HepG2 (cell line): ENCODE data around the gene PLA2R1. TPM values are rescaled to one million over a fixed set of nuclear protein-coding genes. Genes with fewer than 3 reads are reported as not detected.

ENCODE experiments used
- ATF3 ChIP-seq: sonication (generic); formaldehyde crosslinking; IDR thresholded peaks from 2 replicates; pipeline ENCODE4 v1.4.0; 2020; ENCODE audit warnings: missing genetic modification reagents
- CBX1 ChIP-seq: IDR thresholded peaks from one replicate; pipeline ENCODE4 v1.6.1; 2016; ENCODE audit warnings: antibody characterized with exemption, low read depth
- EHMT2 ChIP-seq: fragments of 200-600 bp; sonication (generic); IDR thresholded peaks from 2 replicates; pipeline ENCODE4 v1.7.0; 2017; ENCODE audit warnings: antibody characterized with exemption, low read depth, low read length, borderline replicate concordance
- HINFP ChIP-seq: sonication (generic); formaldehyde crosslinking; IDR thresholded peaks from 2 replicates; pipeline ENCODE4 v1.4.0; 2020; ENCODE audit warnings: low read depth, mild to moderate bottlenecking, missing genetic modification reagents
- HNRNPL ChIP-seq: fragments of 200-400 bp; formaldehyde crosslinking; IDR thresholded peaks from 2 replicates; pipeline ENCODE4 v1.6.1; 2017; ENCODE audit warnings: mild to moderate bottlenecking, low read depth, low read length
- KLF16 ChIP-seq, 2 experiments: sonication (generic) in 1 of 2; formaldehyde crosslinking in 1 of 2; IDR thresholded peaks; 2 replicates each; pipeline versions ENCODE4 v1.6.1 to v1.8.0; 2016 to 2023; ENCODE audit warnings: missing genetic modification reagents in 2 of 2, missing compliant biosample characterization in 1 of 2
- MLLT10 ChIP-seq: sonication (generic); formaldehyde crosslinking; IDR thresholded peaks from 2 replicates; pipeline ENCODE4 v1.4.0; 2020; ENCODE audit warnings: missing genetic modification reagents
- MYC ChIP-seq: sonication (generic); formaldehyde crosslinking; IDR thresholded peaks from 2 replicates; pipeline ENCODE4 v1.9.0; 2021; ENCODE audit warnings: missing genetic modification reagents, borderline replicate concordance
- RXRB ChIP-seq: IDR thresholded peaks from 2 replicates; pipeline ENCODE4 v1.6.1; 2016; ENCODE audit warnings: borderline replicate concordance, missing genetic modification reagents, missing compliant biosample characterization
- SMAD9 ChIP-seq: sonication (generic); formaldehyde crosslinking; IDR thresholded peaks from 2 replicates; pipeline ENCODE4 v1.5.1; 2020; ENCODE audit warnings: mild to moderate bottlenecking, missing genetic modification reagents
- WIZ ChIP-seq: sonication (generic); formaldehyde crosslinking; IDR thresholded peaks from 2 replicates; pipeline ENCODE4 v1.5.1; 2020; ENCODE audit warnings: mild to moderate bottlenecking, missing genetic modification reagents
- ZMAT5 ChIP-seq: sonication (generic); formaldehyde crosslinking; IDR thresholded peaks from 2 replicates; pipeline ENCODE4 v1.5.0; 2020; ENCODE audit warnings: mild to moderate bottlenecking, low read depth, missing genetic modification reagents, borderline replicate concordance
- ZNF224 ChIP-seq: sonication (generic); formaldehyde crosslinking; IDR thresholded peaks from 2 replicates; pipeline ENCODE4 v1.5.0; 2020; ENCODE audit warnings: mild to moderate bottlenecking, missing genetic modification reagents
- ZNF274 ChIP-seq: sonication (generic); formaldehyde crosslinking; IDR thresholded peaks from 2 replicates; pipeline ENCODE4 v1.5.1; 2020; ENCODE audit warnings: mild to moderate bottlenecking, missing genetic modification reagents
- ZNF280D ChIP-seq: sonication (generic); formaldehyde crosslinking; IDR thresholded peaks from 2 replicates; pipeline ENCODE4 v1.5.1; 2020; ENCODE audit warnings: mild to moderate bottlenecking, missing genetic modification reagents
- ZNF30 ChIP-seq: sonication (generic); formaldehyde crosslinking; IDR thresholded peaks from 2 replicates; pipeline ENCODE4 v1.5.0; 2020; ENCODE audit warnings: mild to moderate bottlenecking, missing genetic modification reagents
- ZNF432 ChIP-seq: sonication (generic); formaldehyde crosslinking; IDR thresholded peaks from 2 replicates; pipeline ENCODE4 v1.5.0; 2020; ENCODE audit warnings: missing genetic modification reagents, mild to moderate bottlenecking, borderline replicate concordance
- ZNF512B ChIP-seq: sonication (generic); formaldehyde crosslinking; IDR thresholded peaks from 2 replicates; pipeline ENCODE4 v1.5.1; 2020; ENCODE audit warnings: missing genetic modification reagents, mild to moderate bottlenecking, borderline replicate concordance
- ZNF790 ChIP-seq: sonication (generic); formaldehyde crosslinking; IDR thresholded peaks from 2 replicates; pipeline ENCODE4 v1.8.0; 2022; ENCODE audit warnings: missing genetic modification reagents, mild to moderate bottlenecking, borderline replicate concordance
- ZSCAN9 ChIP-seq: IDR thresholded peaks from 2 replicates; pipeline ENCODE4 v1.6.1; 2016; ENCODE audit warnings: borderline replicate concordance
- polyA plus RNA-seq, 8 experiments: library from polyadenylated mRNA; depleted of rRNA in 3 of 8; stranded (reverse) in 7 of 8; unstranded in 1 of 8; fragments of >200 nt; fragmentation: Illumina TruSeq in 4 of 8; extraction: Trizol in 4 of 8; gene quantifications; 2 replicates each; pipeline versions ENCODE4 v1.2.1 to v1.2.3, GENCODE V29; 2011 to 2016; ENCODE audit warnings: low read depth in 4 of 8, missing spikeins in 1 of 8, mixed read lengths in 1 of 8; ENCODE audit not compliant: insufficient read depth in 1 of 8
- total RNA-seq, 5 experiments: library from RNA; depleted of rRNA; stranded (reverse); fragments of >200 nt; fragmentation: Illumina TruSeq; extraction: Trizol; gene quantifications; 2 replicates each; pipeline ENCODE4 v1.2.3, GENCODE V29; 2016; ENCODE audit warnings: low read depth in 1 of 5

The PLA2R1 gene
- total and polyA plus RNA-seq, 2 of the 13 experiments (the other 11 are each of a cell fraction or from before 2014, with no cell fraction given), result not detected

- TF ChIP-seq ZNF280D (CRISPR knock-in tag) (no peak), ZSCAN9 (0 out of 2 replicates have a peak, but pooled peaks have one; percentile 34), RXRB (CRISPR knock-in tag) (peak; percentile 42; the same call in 1 of the 2 replicates), ZMAT5 (CRISPR knock-in tag) (no peak), ZNF30 (no peak), ZNF274 (CRISPR knock-in tag) (no peak), ZNF224 (no peak), HNRNPL (no peak), SMAD9 (CRISPR knock-in tag) (no peak), HINFP (CRISPR knock-in tag) (no peak), ZNF432 (CRISPR knock-in tag) (no peak), CBX1 (no peak), WIZ (CRISPR knock-in tag) (0 out of 2 replicates have a peak, but pooled peaks have one; percentile 46), EHMT2 (no peak), MLLT10 (CRISPR knock-in tag) (no peak), MYC (CRISPR knock-in tag) (no peak; the same call in 1 of the 2 replicates), KLF16 (CRISPR knock-in tag; IDR thresholded peaks at IDR 0.05) (no peak), ZNF790 (CRISPR knock-in tag) (no peak), ATF3 (CRISPR knock-in tag) (no peak), ZNF512B (CRISPR knock-in tag) (peak; percentile 58; the same call in 1 of the 2 replicates)
These were observed 140.5 kb downstream of the PLA2R1 start (continued) for GRCh38 chr2:159921752-159922404.
